ENCODE results near the gene RNF144B.

Gene RNF144B

DNA sequence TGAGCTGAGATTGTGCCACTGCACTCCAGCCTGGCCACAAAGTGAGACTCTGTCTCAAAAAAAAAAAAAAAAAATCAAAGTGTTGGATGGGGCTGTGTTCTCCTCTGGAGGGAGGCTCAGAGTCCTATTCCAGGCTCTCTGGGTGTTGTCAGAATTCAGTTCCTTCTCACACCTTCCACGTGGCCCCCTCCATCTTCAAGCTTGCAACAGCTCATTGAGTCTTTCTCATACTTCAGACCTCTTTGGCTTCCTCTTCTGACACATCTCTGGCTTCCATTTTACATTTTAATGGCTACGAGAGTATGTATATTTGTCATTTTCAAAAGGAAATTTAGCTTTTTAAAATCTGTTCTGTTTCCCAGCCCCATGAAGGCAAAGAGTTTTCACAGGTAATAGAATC, 85.8 kb downstream of the RNF144B start:
- DNase-seq (ENCODE audit: insufficient read length, low spot score) (no peak), FAIRE-seq (no peak)

GRCh38 chr6:18473755-18474154, 86.6 kb downstream of the RNF144B start:
- no peak for DNase-seq (ENCODE audit: insufficient read length, low spot score)
- no peak for FAIRE-seq

DNA sequence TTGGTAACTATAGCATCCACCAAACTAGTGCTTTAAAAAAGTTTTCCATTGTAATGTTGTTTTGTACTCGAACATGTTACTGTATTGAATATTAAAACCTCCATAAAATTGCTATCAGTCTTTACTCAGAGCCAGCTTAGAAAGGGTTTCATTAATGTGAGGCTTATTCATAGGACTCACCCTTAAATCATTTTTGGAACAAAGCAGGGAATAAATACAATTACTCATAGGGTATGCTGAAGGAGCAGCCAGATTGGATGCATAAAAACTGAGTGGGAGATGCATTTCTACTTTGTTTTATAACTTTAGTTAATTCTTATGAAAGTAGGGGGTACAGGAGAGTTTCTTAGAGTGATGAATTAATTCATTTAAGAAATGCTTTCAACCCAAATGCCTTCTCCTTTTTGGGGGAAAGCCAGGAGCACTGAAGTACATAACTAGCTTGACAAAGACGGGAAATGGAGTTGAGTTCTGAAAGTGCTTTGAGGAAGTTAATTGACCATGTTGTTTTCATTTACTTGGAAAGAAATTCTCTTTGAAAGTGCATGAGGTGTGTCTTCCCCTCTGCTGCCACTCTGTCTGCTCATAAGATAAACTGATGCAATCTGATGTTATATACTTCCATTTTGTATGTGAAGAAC, 90.3 kb downstream of the RNF144B start:
- no peak for FAIRE-seq
- no peak for DNase-seq (ENCODE audit: insufficient read length, low spot score)

DNA sequence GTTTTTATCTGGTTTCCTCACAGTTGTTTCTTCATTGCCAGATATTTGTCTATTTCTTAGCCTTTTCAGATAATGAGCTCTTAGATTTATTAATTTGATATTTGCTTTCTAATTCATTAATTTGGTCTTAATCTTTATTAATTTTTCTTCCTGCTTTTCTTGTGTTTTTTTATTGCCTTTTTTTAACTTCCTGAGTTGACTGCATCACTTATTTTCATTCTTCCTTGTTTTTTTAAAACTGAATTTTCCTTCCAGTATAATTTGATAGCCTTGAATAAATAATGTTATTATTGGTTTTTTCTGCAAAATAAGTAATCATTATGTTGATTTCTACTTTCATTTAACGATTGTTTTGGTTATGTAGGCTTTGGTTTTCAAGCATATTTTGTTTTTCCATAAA, 91.5 kb downstream of the RNF144B start:
- no peak for DNase-seq (ENCODE audit: insufficient read length, low spot score)
- FAIRE-seq = no peak

GRCh38 chr6:18481870-18482269, 94.7 kb downstream of the RNF144B start:
- DNase-seq (ENCODE audit: insufficient read length, low spot score) (no peak), FAIRE-seq (no peak)

DNA sequence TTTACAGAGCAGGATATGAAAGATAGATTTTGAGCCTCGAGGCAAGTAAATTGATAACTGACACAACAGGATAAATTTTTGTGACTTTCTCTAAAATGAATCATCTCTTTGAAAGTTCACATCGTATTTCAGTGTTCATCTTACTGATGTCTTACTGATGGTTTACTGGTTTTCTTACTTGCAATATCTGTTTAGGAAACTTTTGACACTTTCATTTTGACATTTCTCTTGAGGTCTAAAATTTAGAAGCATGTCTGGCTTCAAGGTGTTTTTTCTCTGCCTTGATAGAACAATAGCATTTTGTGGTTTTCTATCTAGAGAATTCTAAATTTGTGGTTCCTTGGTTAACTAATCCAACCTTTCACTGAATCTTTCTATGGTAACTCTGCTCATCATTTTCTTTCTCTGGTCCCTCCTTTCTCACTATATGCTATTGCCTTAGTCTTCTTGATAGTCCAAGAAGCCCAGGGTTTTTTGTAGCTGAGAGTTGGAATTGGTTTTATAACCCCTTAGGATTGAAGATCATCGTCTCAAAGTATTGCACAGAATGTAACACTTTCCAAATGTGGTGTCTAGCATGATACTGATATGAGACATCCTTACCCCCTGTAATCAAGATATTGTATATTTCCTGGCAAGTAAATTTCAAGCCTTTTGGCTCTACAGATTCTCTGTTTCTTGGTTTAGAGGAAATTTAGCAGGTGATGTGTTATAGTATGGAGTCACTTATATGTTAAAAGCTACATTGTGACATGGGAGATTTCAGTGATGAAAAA, 98.7 kb downstream of the RNF144B start:
- DNase-seq (ENCODE audit: insufficient read length, low spot score) (no peak), FAIRE-seq (no peak)

- DNase-seq (ENCODE audit: insufficient read length, low spot score) (no peak), FAIRE-seq (no peak)
These were observed 100.9 kb downstream of the RNF144B start for GRCh38 chr6:18488004-18488403.

GRCh38 chr6:18488526-18489270, 101.5 kb downstream of the RNF144B start:
- DNase-seq (ENCODE audit: insufficient read length, low spot score) (no peak), FAIRE-seq (no peak)

GRCh38 chr6:18489335-18489734, 102.2 kb downstream of the RNF144B start:
- DNase-seq (ENCODE audit: insufficient read length, low spot score) (no peak), FAIRE-seq (no peak)

DNA sequence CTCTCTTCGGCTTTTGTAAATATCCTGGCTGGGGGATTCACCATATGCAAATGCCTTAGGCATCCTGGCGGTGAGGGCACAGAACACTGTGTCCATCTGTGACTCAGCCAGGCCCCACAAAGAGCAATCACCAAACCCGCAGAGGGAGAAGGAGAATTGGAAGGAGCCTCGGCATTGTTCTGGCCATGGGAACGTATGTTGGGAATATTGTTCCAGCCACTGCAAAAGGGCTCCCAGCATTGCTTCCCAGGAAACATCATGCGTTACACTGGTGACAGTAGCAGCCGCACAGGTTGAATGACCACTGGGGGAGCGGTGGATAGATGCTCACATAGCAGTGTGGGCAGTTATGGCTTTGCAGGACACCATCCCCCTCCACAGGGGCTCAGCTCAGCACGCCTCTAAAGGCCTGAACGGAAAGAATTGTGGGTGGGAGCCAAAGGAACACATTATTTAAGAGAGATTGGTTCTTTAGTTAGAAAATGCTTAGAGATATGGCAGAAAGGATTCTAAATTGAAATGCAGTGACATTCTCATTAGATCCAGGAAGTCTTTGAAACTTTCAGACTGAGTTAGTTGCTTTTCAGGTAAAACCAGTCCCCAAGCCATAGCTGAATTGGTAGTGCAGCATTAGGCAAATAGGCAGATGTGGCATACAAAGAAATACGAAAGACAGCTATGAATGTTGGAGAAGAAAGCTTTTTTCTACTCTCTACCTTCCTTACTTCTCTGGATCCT, 104.3 kb downstream of the RNF144B start:
- DNase-seq (ENCODE audit: insufficient read length, low spot score) (no peak), FAIRE-seq (no peak)

- DNase-seq (ENCODE audit: insufficient read length, low spot score) = no peak
- no peak for FAIRE-seq
These were observed 105.8 kb downstream of the RNF144B start for GRCh38 chr6:18492972-18493371.

- FAIRE-seq (no peak), DNase-seq (ENCODE audit: insufficient read length, low spot score) (no peak)
These were observed 106.3 kb downstream of the RNF144B start for GRCh38 chr6:18493382-18493891.

- FAIRE-seq = no peak
These were observed 106.8 kb downstream of the RNF144B start for GRCh38 chr6:18493925-18494324.

GRCh38 chr6:18495236-18495635, 108.1 kb downstream of the RNF144B start:
- no peak for DNase-seq (ENCODE audit: insufficient read length, low spot score)
- no peak for FAIRE-seq

More at GRCh38 chr6:18493925-18494324, 106.8 kb downstream of the RNF144B start:
- no peak for DNase-seq (ENCODE audit: insufficient read length, low spot score)

GRCh38 chr6:18496462-18496861, 109.3 kb downstream of the RNF144B start:
- DNase-seq (ENCODE audit: insufficient read length, low spot score) = no peak
- no peak for FAIRE-seq

DNA sequence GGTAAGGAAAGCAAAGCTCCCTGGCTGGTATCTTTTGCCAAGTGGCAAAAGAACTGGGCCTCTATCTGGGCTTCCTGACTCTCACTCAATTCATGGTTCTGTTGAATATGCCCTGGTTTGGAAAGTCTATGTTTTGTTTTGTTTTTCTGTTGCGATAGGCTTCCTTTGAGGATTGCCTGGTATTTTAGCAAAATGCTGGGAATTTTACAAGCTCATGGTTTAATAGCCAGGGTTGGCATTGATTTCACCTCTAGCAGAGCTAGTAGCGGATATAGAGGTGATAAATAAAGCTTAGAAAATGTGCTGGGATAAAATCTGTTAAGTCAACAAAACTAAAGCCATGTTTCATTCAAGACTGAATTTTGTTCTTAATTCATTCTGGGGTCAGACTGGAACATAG, 109.9 kb downstream of the RNF144B start:
- no peak for FAIRE-seq

DNA sequence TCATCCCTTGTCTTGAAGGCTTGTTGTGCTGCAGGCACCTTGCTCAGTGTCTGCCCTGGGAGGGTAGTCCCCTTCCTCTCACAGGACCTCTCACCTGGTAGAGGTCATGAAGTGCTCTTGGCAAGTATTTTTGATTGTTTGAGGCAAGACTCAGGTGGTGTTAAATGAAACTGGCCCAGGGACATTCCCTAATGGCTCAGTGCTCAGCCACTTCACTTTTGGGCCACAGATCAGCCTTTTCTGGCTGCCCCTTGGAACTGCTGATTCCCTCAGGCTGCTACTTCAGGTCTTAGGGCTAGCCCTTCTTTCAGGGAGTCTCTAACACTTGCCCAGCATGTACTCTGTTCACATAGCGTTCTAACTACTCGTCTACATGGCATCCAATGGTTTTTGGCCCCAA, 111.3 kb downstream of the RNF144B start:
- no peak for DNase-seq (ENCODE audit: insufficient read length, low spot score)
- no peak for FAIRE-seq

More for the DNA sequence above, 109.9 kb downstream of the RNF144B start:
- no peak for DNase-seq (ENCODE audit: insufficient read length, low spot score)

DNA sequence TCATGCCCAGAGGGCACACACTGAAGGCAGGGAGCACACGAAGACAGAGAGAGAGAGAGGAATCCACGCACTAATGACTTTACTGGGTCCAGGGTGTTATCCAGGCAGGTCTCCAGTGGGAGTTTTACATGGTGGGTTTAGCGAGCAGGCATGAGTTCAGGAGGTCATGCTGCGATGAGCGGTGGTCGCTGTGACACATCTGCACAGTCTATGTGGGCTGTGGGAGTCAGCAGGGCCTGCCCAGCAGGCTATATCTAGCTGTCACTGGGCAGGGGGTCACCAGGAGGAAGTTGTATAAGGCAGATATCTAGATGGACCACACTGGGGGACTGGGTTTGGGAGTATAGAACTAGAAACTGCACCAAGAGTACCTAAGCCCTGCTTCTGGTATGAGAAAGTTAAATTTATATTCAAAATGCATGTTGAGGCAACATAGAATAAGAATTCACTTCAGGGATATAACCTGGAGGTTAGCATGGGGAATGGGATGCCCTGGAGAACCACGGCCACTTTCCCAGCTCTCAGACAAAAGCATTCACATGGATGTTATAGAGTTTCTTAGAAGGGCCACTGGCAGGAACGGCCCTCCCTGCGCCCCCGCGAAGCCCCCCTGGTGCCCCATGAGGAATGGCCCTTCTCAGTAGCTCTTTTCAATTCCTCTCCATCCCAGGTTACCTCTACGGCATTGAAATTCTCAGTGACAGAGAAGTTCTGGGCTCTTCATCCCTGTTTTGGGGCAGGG, 113.9 kb downstream of the RNF144B start:
- FAIRE-seq (no peak), DNase-seq (ENCODE audit: insufficient read length, low spot score) (no peak)

GRCh38 chr6:18501663-18502013, 114.5 kb downstream of the RNF144B start:
- peak; percentile 25 for DNase-seq (ENCODE audit: insufficient read length, low spot score)
- FAIRE-seq = no peak

DNA sequence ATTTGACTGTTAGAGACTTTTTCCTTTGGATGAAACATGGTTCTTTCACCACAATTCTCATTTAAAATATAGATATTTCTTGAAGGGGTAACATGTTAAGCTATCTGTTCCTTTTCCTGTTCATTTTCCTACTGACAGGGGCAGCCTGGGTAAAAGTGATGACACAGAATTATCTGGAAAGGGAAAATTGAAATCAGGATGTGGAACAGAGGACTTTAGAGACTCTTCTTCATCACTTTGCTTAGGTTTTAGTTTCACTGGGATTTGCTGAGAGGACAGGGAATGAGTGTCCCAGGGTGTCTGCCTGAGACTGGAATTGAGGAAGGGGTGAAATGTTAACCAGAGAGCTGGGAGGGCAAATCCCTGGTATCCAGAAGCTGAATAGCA, 116.0 kb downstream of the RNF144B start:
- no peak for DNase-seq (ENCODE audit: insufficient read length, low spot score)
- FAIRE-seq = no peak
